ENCODE results near the gene FCER1G.

The FCER1G gene

GRCh38 chr1:161215076-161215475 lies at the start of gene FCER1G:
Gene FCER1G (plus strand): TSS chr1:161215295. CDS start chr1:161215322, 27 bp downstream.
- no peak for DNase-seq

- peak; percentile 99 to 100 for DNase-seq
Observed at GRCh38 chr1:161165742-161166668, 49.1 kb upstream of the FCER1G start, which contains the start of gene PPOX. Gene PPOX (plus strand): TSS chr1:161166426. CDS start chr1:161166848, 422 bp downstream.

- peak; percentile 53 to 63 for DNase-seq
Observed at GRCh38 chr1:161166669-161167548, 48.2 kb upstream of the FCER1G start.

GRCh38 chr1:161168906-161169305 lies 46.2 kb upstream of the FCER1G start:
- DNase-seq = no peak

- no peak for DNase-seq
Observed at GRCh38 chr1:161171191-161171590, 43.9 kb upstream of the FCER1G start.

GRCh38 chr1:161171696-161172095 lies 43.4 kb upstream of the FCER1G start:
- DNase-seq = no peak

DNA sequence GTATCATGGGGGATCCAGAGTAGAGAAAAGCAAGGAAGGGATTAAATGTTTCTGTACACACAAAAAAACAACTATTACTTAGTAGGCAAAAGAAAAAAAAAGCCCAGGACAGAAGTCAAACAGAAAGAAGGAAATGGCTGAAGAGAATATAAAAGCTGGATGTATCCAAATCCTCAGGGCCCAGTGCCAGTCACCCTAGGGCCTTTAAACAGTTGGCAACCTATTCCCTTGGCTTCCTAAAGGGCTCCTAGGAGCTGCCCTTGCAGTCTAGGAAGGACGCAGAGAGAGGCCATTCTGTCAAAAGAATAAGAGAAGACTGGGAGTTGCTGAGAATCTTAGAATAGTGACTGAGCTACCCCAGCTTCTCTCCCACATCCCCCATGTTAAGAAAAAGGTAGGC lies 42.7 kb upstream of the FCER1G start:
- DNase-seq = no peak

DNA sequence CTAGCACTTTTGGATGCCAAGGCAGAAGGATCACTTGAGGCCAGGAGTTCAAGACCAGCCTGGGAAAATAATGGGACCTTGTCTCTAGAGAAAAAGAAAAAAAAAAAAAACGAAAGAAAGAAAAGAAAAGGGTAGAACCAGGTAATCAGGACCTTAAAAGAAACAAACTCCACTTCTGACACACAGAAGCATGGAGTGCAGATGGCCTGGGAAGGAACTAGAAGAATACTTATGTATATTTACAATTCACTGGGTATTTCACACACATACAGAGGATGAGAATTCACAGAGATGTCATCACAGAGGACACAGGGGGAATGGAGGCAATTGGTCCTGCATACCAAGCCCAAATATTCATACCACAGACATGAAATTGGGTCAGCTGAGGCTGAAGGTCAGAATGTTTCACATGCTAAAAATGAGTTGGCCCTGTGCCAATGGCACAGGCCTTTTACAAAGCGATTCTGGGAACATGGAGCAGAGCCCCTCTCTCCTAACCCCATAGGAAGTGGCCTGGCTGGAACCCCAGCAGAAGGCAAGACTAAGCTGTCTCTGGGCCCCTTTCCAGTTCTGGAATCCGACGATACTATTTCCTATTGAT lies 42.2 kb upstream of the FCER1G start:
- DNase-seq = no peak

DNA sequence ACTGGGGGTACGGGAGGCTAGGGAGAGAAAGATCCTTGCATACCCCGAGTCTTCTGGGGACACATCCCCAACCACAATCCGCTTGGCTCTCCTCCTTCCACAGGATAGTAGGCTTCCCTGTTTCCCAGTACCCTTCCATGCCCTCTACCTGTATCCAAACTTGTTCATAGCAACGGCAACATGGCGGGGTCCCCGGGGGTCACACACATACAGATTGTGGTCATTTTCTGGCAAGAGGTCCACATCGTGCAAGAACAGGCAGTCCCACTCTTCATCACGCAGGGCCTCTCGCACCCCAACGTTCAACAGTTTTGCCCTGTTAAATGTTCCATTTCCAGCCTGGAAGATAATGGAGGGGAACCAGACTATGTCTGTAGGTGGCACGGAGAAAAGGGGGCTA lies 41.4 kb upstream of the FCER1G start:
- no peak for DNase-seq

DNA sequence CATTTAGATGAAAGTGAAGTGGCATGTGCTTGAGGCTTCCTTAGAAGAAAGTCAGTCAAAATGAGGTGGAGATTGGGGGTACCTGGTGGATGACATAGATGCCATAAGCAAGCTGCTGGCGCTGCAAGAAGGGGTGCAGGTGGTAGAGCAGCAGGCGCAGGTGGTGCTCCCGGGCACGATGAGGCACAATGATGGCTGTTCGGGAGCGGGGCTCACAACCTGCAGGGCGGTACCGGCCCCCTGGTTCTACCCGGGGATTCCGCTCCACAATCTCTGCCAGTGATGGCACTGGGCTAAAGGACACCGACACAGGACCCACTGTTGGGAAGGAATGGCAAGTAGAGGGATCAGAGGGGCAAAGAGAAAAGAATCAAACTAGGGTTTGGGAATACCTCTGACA lies 40.2 kb upstream of the FCER1G start:
- no peak for DNase-seq

GRCh38 chr1:161175771-161176453 lies 39.2 kb upstream of the FCER1G start:
- DNase-seq = no peak

DNA sequence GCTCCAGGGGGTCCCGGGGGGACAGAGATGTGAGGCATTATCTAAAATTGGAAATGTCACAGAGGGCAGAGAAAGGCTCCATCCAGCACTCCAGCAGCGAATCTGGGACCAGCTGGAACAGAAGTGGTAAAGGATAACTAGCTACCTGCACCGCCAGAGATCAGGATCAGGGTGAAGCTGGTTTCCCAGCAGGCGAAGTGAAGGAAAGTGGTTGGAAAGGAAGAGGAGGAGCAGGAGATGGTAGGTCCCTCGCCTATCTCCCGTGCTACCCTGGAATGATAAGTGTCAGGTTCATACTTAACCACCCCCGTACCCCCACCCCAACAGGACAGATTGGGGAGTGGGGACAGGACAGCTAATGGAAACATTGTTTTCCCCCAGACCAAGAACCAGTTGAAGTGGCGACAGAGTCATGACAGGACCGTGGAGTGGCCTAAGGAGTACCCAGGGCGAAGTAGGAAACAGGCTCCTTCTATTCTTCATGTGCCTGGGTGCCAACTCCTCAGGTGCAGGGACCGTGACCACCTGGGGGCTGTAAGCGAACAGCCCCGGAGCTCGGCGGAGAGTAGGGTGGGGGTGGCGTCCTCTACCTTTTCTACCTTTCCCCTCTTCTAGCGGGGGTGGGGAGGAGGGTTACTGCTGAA lies 38.5 kb upstream of the FCER1G start:
- DNase-seq = no peak

DNA sequence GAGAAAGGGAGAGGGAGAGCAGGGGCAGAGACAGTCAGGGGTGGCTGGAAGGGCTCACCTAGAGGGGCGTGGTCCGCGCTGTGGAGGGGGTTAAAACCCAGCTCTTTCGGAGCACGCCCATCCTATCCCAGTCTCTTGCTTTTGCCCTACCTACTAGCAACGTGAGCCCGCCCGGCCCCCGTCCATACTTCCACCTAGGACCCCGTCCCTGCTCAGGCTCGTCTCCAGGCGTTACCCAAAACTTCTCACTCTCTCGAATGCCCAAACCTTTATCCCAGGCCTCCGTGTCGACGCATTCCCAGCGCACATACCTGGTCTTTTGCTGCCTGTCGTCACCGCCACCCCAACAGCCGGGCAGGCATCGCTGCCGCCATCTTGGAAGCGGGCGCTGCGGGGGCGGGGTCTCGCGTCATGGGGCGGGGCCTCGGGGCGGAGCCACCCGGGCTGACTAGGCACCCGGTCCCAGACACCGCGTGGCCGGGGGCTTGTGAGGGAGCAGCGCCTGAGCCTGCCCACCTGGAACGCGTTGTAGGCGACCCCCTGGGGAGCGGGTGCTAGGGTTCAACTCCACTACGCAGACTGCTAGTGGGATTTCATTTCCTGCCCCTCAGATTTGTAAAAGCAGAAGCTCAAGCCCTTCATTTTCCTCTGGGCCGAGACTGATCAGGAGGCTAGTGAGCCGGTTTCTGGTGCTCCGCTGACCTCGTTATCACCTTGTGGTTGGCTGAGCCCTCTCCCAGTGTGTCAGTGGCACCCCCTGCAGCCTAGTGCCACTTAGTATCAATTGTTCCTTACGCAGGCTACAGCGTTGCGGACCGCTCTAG lies 37.8 kb upstream of the FCER1G start, which contains the start of gene B4GALT3:
TSS of gene B4GALT3 (minus strand) at position 396 of the 824 bp plus-strand sequence. CDS start 1,447 bp downstream, outside the sequence.
- DNase-seq = peak; percentile 91 to 94

GRCh38 chr1:161177936-161178244 lies 37.2 kb upstream of the FCER1G start:
- no peak for DNase-seq

- no peak for DNase-seq
Observed at GRCh38 chr1:161179698-161180097, 35.4 kb upstream of the FCER1G start.

DNA sequence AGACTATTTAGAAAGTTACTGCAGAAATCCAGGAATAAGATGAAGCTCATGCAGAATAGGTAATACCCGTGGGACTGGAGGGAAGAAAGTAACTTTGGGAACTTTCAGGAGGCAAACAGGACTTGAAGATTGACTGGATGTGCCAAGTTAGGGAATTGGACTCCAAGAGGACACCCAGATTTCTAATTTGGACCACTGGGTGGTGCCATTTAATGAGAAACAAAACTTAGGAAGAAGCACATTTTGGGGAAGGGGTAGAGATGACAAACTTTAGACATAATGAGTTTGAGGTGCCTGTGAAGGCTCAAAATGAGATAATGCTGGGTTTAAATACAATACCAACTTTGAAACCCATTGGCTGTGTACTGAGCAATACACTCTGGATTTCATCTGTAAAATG lies 34.5 kb upstream of the FCER1G start:
- DNase-seq = no peak

DNA sequence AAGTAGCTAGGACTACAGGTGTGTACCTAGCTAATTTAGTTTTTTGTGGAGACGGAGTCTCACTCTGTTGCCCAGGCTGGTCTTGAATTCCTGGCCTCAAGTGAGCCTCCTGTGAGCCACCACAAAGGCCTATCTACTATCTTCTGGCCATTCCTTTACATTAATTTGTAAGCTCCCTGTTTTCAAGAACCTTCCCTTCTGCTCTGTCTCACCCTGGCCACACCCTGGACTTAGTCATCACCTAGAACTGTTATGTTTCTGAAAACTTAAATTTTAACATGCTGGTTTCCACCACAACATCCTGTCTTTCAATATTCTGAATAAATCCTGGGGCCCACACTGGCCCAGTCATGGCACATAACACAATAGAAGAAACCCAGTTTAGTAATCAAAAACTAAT lies 32.9 kb upstream of the FCER1G start:
- no peak for DNase-seq

DNA sequence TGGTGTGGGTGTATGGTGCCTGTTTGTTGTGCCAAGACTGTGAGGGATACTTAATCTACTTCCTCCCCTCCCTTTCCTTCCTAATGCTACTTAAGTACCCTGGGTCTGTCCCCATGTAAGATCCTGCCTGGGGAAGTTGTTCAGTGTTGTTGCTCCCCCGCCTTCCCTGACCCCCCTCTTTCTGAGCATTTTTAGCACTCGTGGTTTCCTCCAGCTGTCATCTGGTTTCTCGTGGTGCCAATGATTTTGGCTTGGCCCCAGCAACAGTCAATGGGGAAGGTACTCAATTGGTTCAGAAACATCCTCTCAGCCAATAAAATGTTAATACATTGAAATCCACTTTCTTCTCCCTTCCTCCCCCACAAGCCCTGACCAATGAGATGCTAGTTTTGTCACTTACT lies 29.8 kb upstream of the FCER1G start:
- DNase-seq = no peak

DNA sequence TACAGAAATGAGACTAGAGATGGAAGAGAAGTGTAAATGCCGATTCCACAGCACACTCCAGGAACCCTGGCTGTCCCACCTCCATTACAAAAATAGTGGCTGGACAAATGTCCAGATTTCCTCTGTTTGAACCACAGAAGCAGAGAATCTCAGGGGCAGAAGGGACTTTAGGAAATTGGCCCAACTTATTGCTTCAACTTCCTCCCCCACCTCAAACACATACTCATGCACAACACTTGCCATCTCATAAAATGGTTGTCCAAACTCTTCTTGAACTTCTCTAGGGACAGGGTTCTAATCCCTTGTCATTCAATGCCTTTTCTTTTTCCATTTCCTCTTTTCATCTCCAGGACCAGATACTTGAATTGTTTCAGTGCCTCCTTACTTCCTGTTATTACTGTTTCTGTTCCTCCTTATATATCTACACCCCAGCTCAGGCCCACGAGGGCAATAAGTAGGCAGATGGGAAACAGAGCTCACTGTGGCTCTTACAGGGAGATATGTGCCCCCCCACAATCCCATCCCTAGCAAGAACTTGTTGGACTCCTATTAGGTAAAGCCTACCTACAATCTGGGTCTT lies 29.3 kb upstream of the FCER1G start:
- no peak for DNase-seq

- no peak for DNase-seq
Observed at GRCh38 chr1:161187311-161187710, 27.8 kb upstream of the FCER1G start.

DNA sequence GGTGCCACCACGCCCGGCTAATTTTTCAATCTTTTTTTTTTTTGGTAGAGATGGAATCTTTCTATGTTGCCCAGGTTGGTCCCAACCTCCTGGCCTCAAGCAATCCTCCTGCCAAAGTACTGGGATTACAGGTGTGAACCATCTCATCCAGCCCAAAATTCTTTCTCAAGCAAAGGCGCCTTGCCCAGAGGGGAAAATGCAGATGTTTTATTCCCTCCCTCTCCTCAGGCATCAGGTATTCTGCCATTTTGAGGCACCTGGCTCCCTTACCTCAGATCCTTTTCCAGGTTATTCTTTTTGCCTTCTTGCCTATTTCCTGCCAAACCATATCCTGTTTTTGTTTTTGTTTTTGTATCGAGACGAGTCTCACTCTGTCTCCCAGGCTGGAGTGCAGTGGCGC lies 26.7 kb upstream of the FCER1G start:
- DNase-seq = no peak

Data from SHP77 (cell line).